CD14-positive monocyte (primary cell): Measurements from ENCODE around the gene ITPRIPL1. TPM values are rescaled to one million over a fixed set of nuclear protein-coding genes. Genes with fewer than 3 reads are reported as not detected.

Source experiments
- DNase-seq, 3 donors: peaks; one replicate each; pipeline ENCODE4 v3.0.0-alpha.2; 2011 to 2022
- H2AFZ ChIP-seq: 2 replicates; pipeline ENCODE4 v1.6.0; 2012; ENCODE audit warnings: mild to moderate bottlenecking, low read depth, low read length, inconsistent platforms; ENCODE audit not compliant: insufficient read depth, poor library complexity, severe bottlenecking
- H3K27ac ChIP-seq, 2 donors: 1 replicate in 1 of 2; 2 replicates in 1 of 2; pipeline ENCODE4 v1.5.1; 2012 to 2013; ENCODE audit warnings: low read length in 2 of 2, control low read depth in 1 of 2, inconsistent platforms in 1 of 2, low read depth in 1 of 2, mild to moderate bottlenecking in 1 of 2
- H3K27me3 ChIP-seq, 2 donors: one replicate each; pipeline versions ENCODE4 v1.6.0 to v1.6.1; 2011 to 2013; ENCODE audit warnings: low read length in 2 of 2; ENCODE audit not compliant: control insufficient read depth in 2 of 2, insufficient read depth in 2 of 2
- H3K36me3 ChIP-seq, 2 donors: replicated peaks in 1 of 2; 1 replicate in 1 of 2; 2 replicates in 1 of 2; pipeline versions ENCODE4 v1.5.1 to v1.6.1; 2012 to 2013; ENCODE audit warnings: low read length in 2 of 2, control low read depth in 1 of 2, inconsistent platforms in 1 of 2, mild to moderate bottlenecking in 1 of 2; ENCODE audit not compliant: insufficient read depth in 2 of 2, control insufficient read depth in 1 of 2
- H3K4me1 ChIP-seq, 2 donors: 1 replicate in 1 of 2; 2 replicates in 1 of 2; pipeline versions ENCODE4 v1.5.1 to v1.6.1; 2012 to 2013; ENCODE audit warnings: low read length in 2 of 2, control low read depth in 1 of 2, inconsistent platforms in 1 of 2, mild to moderate bottlenecking in 1 of 2, moderate library complexity in 1 of 2; ENCODE audit not compliant: insufficient read depth in 2 of 2, control insufficient read depth in 1 of 2
- H3K4me2 ChIP-seq: replicated peaks from 2 replicates; pipeline ENCODE3; 2012; ENCODE audit warnings: low read length, moderate library complexity, mild to moderate bottlenecking; ENCODE audit not compliant: poor library complexity, severe bottlenecking; ENCODE audit errors: extremely low read depth
- H3K4me3 ChIP-seq, 3 experiments: fragments of 200-600 bp in 1 of 3; sonication (generic) in 1 of 3; replicated peaks in 1 of 3; 1 replicate in 2 of 3; 2 replicates in 1 of 3; pipeline ENCODE4 v1.5.1; 2011 to 2013; ENCODE audit warnings: low read length in 3 of 3, mild to moderate bottlenecking in 3 of 3, control low read depth in 2 of 3, low read depth in 2 of 3, inconsistent platforms in 1 of 3, moderate library complexity in 1 of 3
- H3K79me2 ChIP-seq: 2 replicates; pipeline ENCODE4 v1.6.0; 2012; ENCODE audit warnings: mild to moderate bottlenecking, control low read depth, inconsistent platforms, low read length, moderate library complexity; ENCODE audit not compliant: insufficient read depth
- H3K9ac ChIP-seq: 2 replicates; pipeline ENCODE4 v1.6.0; 2017; ENCODE audit warnings: low read length, mild to moderate bottlenecking; ENCODE audit not compliant: insufficient read depth, poor library complexity, severe bottlenecking
- H3K9me3 ChIP-seq, 2 donors: replicated peaks in 1 of 2; 1 replicate in 1 of 2; 2 replicates in 1 of 2; pipeline versions ENCODE4 v1.5.1 to v1.6.1; 2012 to 2013; ENCODE audit warnings: low read length in 2 of 2, control low read depth in 1 of 2; ENCODE audit not compliant: control insufficient read depth in 1 of 2, insufficient read depth in 1 of 2
- H4K20me1 ChIP-seq: 2 replicates; pipeline ENCODE4 v1.6.0; 2012; ENCODE audit warnings: mild to moderate bottlenecking, low read length, control low read depth, moderate library complexity; ENCODE audit not compliant: insufficient read depth
- H3K27ac Mint-ChIP-seq, 7 donors: one replicate each; pipeline ENCODE4 v1.8.0; 2020; ENCODE audit warnings: mild to moderate bottlenecking in 7 of 7, mixed read lengths in 7 of 7, moderate library complexity in 6 of 7, inconsistent platforms in 2 of 7
- H3K27me3 Mint-ChIP-seq, 3 donors: one replicate each; pipeline ENCODE4 v1.8.0; 2021 to 2022; ENCODE audit warnings: low read depth in 3 of 3, mild to moderate bottlenecking in 3 of 3, mixed read lengths in 3 of 3, moderate library complexity in 3 of 3, inconsistent platforms in 1 of 3
- H3K36me3 Mint-ChIP-seq, 2 donors: one replicate each; pipeline ENCODE4 v1.8.0; 2020; ENCODE audit warnings: mixed read lengths in 2 of 2, inconsistent platforms in 1 of 2, mild to moderate bottlenecking in 1 of 2
- H3K4me1 Mint-ChIP-seq: one replicate; pipeline ENCODE4 v1.8.0; 2020; ENCODE audit warnings: mild to moderate bottlenecking, mixed read lengths
- H3K4me3 Mint-ChIP-seq, 2 donors: one replicate each; pipeline ENCODE4 v1.8.0; 2020; ENCODE audit warnings: mild to moderate bottlenecking in 2 of 2, mixed read lengths in 2 of 2, moderate library complexity in 1 of 2
- H3K9me3 Mint-ChIP-seq, 7 donors: one replicate each; pipeline ENCODE4 v1.8.0; 2020 to 2022; ENCODE audit warnings: mixed read lengths in 7 of 7, mild to moderate bottlenecking in 6 of 7, moderate library complexity in 6 of 7, inconsistent platforms in 2 of 7
- WGBS: methylation state at CpG from one replicate; pipeline ENCODE4 v1.1.5; 2013; ENCODE audit warnings: missing lambda C conversion rate; ENCODE audit not compliant: insufficient coverage; 5-methylcytosine and 5-hydroxymethylcytosine counted together
- intact Hi-C, 2 donors: fragments of 100-400 bp; cut with micrococcal nuclease; formaldehyde crosslinking; loops; one replicate each; pipeline versions ENCODE4 v1.15.0 to v1.15.1; 2023
- polyA plus RNA-seq, 3 donors: library from polyadenylated mRNA; depleted of rRNA in 1 of 3; unstranded in 2 of 3; stranded (reverse) in 1 of 3; fragments of 300-500 nt in 2 of 3; fragments of >200 nt in 1 of 3; fragmentation: Illumina TruSeq in 2 of 3; gene quantifications; 1 replicate in 2 of 3; 2 replicates in 1 of 3; pipeline ENCODE4 v1.2.3, GENCODE V29; 2012 to 2021
- TF ChIP-seq, protein P1 (sequence below): fragments of 200-600 bp; IDR thresholded peaks from one replicate; pipeline ENCODE4 v1.8.0; 2022; ENCODE audit warnings: antibody characterized with exemption, mild to moderate bottlenecking

ITPRIPL1 gene
- polyA plus RNA-seq, 3 donors, result 0.18 to 0.50 (median 0.39) TPM

DNA sequence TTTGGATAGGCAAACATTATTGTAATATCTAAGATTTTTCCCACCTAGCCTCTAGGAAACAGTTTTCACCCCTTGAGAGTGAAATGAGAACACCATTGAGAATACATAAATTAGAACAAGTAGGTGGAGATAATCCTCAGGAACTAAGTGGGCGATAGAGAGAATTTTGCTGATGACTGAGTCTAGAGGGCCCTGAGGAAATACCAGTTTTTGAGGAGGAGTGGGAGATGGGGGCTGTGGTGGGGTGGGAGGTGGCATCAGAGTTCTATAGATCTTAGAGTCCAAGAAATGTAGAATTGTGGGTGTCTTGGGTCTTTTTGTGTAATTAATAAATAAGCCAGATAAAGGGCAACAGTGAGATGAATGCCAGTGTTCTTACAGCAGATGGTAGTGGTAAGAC, 22.3 kb downstream of the ITPRIPL1 start:
- Histone ChIP-seq H3K9ac (no peak overlapping the region), H3K4me1 (no peaks in the 10 kb centered on the region), H3K4me3 (no peak overlapping the region), H3K27ac (no peak overlapping the region), H3K36me3 (peaks cover 65 to 100% of the 10 kb centered on the region in 2 donors), H3K79me2 (peaks cover 11% of the 10 kb centered on the region), H2AFZ (no peak overlapping the region), H4K20me1 (no peaks in the 10 kb centered on the region), H3K27me3 (no peaks in the 10 kb centered on the region), H3K9me3 (no peaks in the 10 kb centered on the region), H3K4me2 (no peak overlapping the region)
- intact Hi-C loops, result no loop called here
- Mint-ChIP-seq H3K27me3 (no peaks in the 10 kb centered on the region), H3K27ac (peak overlapping the region in 1 of 7 donors; percentile 30), H3K4me1 (no peaks in the 10 kb centered on the region), H3K36me3 (peaks cover 74 to 87% of the 10 kb centered on the region in 2 donors), H3K9me3 (no peaks in the 10 kb centered on the region), H3K4me3 (no peak overlapping the region)
- DNase-seq, result no peak
- WGBS, result 100% methylated on average over 1 of the region's 1 CpG
- TF ChIP-seq, protein P1, sequence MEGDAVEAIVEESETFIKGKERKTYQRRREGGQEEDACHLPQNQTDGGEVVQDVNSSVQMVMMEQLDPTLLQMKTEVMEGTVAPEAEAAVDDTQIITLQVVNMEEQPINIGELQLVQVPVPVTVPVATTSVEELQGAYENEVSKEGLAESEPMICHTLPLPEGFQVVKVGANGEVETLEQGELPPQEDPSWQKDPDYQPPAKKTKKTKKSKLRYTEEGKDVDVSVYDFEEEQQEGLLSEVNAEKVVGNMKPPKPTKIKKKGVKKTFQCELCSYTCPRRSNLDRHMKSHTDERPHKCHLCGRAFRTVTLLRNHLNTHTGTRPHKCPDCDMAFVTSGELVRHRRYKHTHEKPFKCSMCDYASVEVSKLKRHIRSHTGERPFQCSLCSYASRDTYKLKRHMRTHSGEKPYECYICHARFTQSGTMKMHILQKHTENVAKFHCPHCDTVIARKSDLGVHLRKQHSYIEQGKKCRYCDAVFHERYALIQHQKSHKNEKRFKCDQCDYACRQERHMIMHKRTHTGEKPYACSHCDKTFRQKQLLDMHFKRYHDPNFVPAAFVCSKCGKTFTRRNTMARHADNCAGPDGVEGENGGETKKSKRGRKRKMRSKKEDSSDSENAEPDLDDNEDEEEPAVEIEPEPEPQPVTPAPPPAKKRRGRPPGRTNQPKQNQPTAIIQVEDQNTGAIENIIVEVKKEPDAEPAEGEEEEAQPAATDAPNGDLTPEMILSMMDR, result no peak

DNA sequence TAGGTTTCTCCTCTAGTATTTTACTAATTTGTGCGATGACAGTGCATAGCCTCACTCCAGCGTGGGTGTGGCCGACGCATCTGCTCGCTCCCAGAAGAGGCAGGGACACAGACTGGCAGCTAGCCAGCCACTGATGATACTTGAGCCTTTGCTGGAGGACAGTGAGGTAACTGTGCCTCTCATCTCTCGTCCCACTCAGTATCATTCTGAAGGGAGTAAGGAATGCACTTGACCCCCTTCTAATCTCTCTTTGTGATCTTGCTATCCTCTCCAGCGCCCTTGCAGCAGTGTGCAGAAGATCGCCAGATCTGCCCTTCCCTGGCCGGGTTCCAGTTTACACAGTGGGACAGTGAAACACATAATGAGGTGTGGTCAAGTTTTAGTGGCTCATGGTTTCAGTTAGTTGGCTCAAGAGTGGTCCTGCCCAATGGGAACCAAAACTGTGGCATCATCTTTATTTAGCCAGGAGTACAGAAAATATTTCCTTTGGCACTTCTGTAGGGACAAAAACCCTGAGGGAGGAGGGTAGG, 28.0 kb downstream of the ITPRIPL1 start:
- 100% methylated on average over 3 of the region's 9 CpGs for WGBS
- no peak for DNase-seq
- Histone ChIP-seq H3K27ac (peak overlapping the region in 1 of 2 donors; percentile 3), H3K36me3 (peaks cover 87 to 100% of the 10 kb centered on the region in 2 donors), H3K4me2 (no peak overlapping the region), H3K9ac (no peak overlapping the region), H3K4me1 (no peaks in the 10 kb centered on the region), H3K9me3 (no peaks in the 10 kb centered on the region), H4K20me1 (no peaks in the 10 kb centered on the region), H3K27me3 (no peaks in the 10 kb centered on the region), H3K4me3 (no peak overlapping the region), H2AFZ (no peak overlapping the region), H3K79me2 (no peaks in the 10 kb centered on the region)
- Mint-ChIP-seq H3K27ac (peak overlapping the region in 3 of 7 donors; percentile 4 to 73 (median 66)), H3K4me1 (no peaks in the 10 kb centered on the region), H3K9me3 (no peaks in the 10 kb centered on the region), H3K36me3 (peaks cover 76 to 90% of the 10 kb centered on the region in 2 donors), H3K4me3 (no peak overlapping the region), H3K27me3 (no peaks in the 10 kb centered on the region)
- intact Hi-C loops, result no loop called here
- TF ChIP-seq, protein P1, result no peak
